Heart left ventricle (tissue), 16 donors: ENCODE data around the gene MICU1. TPM values are rescaled to one million over a fixed set of nuclear protein-coding genes. Genes with fewer than 3 reads are reported as not detected.
"Not testable (repeated sequence)": the region's sequence is repeated elsewhere in the genome, so short reads cannot be mapped to it uniquely, and the experiment has no call there.

Experiments
- ATAC-seq, 4 donors: fragments of 200-7000 bp; cut with Tn5 transposase; one replicate each; pipeline ENCODE4 v1.9.1; 2020 to 2022; ENCODE audit warnings: moderate library complexity in 4 of 4, mild to moderate bottlenecking in 3 of 4, moderate number of reproducible peaks in 1 of 4
- DNase-seq, 5 donors: peaks; one replicate each; pipeline ENCODE4 v3.0.0-alpha.2; 2020
- H3K27ac ChIP-seq, 12 donors: fragments of 200-600 bp; sonication (generic) in 4 of 12; one replicate each; pipeline versions ENCODE4 v1.5.0 to v1.8.0; 2016 to 2022; ENCODE audit warnings: mild to moderate bottlenecking in 2 of 12
- H3K27me3 ChIP-seq, 9 donors: fragments of 200-600 bp; sonication (generic) in 2 of 9; one replicate each; pipeline versions ENCODE4 v1.5.1 to v1.8.0; 2016 to 2022; ENCODE audit warnings: mild to moderate bottlenecking in 3 of 9
- H3K36me3 ChIP-seq, 9 donors: fragments of 200-600 bp; sonication (generic) in 2 of 9; one replicate each; pipeline versions ENCODE4 v1.5.0 to v1.8.0; 2018 to 2022; ENCODE audit warnings: mild to moderate bottlenecking in 2 of 9
- H3K4me1 ChIP-seq, 12 donors: fragments of 200-600 bp; sonication (generic) in 4 of 12; one replicate each; pipeline versions ENCODE4 v1.5.0 to v1.8.0; 2016 to 2022; ENCODE audit warnings: mild to moderate bottlenecking in 3 of 12
- H3K4me3 ChIP-seq, 12 donors: fragments of 200-600 bp; sonication (generic) in 4 of 12; one replicate each; pipeline versions ENCODE4 v1.5.0 to v1.8.0; 2017 to 2022; ENCODE audit warnings: mild to moderate bottlenecking in 9 of 12, moderate library complexity in 4 of 12
- H3K9me3 ChIP-seq, 12 donors: fragments of 200-600 bp; sonication (generic) in 4 of 12; one replicate each; pipeline versions ENCODE4 v1.5.0 to v1.8.0; 2016 to 2022; ENCODE audit warnings: mild to moderate bottlenecking in 1 of 12
- CTCF ChIP-seq, 12 donors: fragments of 200-600 bp; sonication (generic) in 4 of 12; IDR thresholded peaks; one replicate each; pipeline versions ENCODE4 v1.5.0 to v1.8.0; 2018 to 2022; ENCODE audit warnings: antibody characterized with exemption in 12 of 12, mild to moderate bottlenecking in 5 of 12
- POLR2A ChIP-seq, 2 donors: fragments of 450-650 bp; IDR thresholded peaks; one replicate each; pipeline ENCODE4 v1.6.1; 2017; ENCODE audit warnings: antibody characterized with exemption in 2 of 2, mild to moderate bottlenecking in 2 of 2, moderate library complexity in 2 of 2
- WGBS, 4 donors: extraction: QIAGEN DNeasy Blood & Tissue Kit in 2 of 4; methylation state at CpG; one replicate each; pipeline versions ENCODE4 v1.1.5 to v1.1.7; 2013 to 2018; 5-methylcytosine and 5-hydroxymethylcytosine counted together
- intact Hi-C, 10 donors: fragments of 100-400 bp; cut with DNase I; formaldehyde crosslinking; loops; one replicate each; pipeline versions ENCODE4 v1.11.1 to v1.14.2; 2022
- polyA plus RNA-seq, 2 donors: library from polyadenylated mRNA; stranded (reverse); fragments of 200-250 nt; gene quantifications; one replicate each; pipeline ENCODE4 v1.2.3, GENCODE V29; 2013
- total RNA-seq, 9 donors: library from RNA; depleted of rRNA in 2 of 9; stranded (reverse); fragments of >200 nt in 2 of 9; fragmentation: NEBNext Ultra II Directional in 3 of 9; extraction: Animal tissue kit (Norgen Biotek cat#: 25700) in 3 of 9; gene quantifications; one replicate each; pipeline versions ENCODE4 v1.1.0 to v1.2.4, GENCODE V29; 2016 to 2023
- donor health status: ischemic (EF 13 %, LVEDD 7.1; RV severe dilation, severe dysfunction).
- donor health status: healthy with polysubstance abuse.
- donor health status: DM: no; HTN: yes; CAD: no.
- donor health status: DM: no; HTN: no; CAD: no.
- donor health status: ischemic (EF 25% LVEDD 6.9; RV normal size, moderate dysfunction).
- donor health status: ischemic (EF 25% LVEDD 5.7; RV mildly dilated, moderate dysfunction).
- donor health status: healthy.
- donor health status: DM: yes; HTN: yes; CAD: no.
- donor health status: ischemic (EF 35%, LVEDD 5.7; RV mildly dilated, moderate dysfunction).
- donor health status: nonischemic (EF 11% LVEDD 7.7; RV severe dilation, severe dysfunction).
- donor health status: DM: yes; HTN: yes; CAD: no.
- donor health status: PGD.
- donor health status: ischemic (EF 29% LVEDD 5.4; RV normal size, mild dysfunction).
- donor health status: nonischemic (EF 23%, LVEDD 6.1; RV moderate dilation, normal function).

Gene MICU1
- total and polyA plus RNA-seq, 11 donors = 33.3 to 54.2 (median 43.1) TPM

GRCh38 chr10:72328829-72329204 is 297.1 kb downstream of the MICU1 start:
- Histone ChIP-seq H3K27me3 (no peaks in the 10 kb centered on the region), H3K9me3 (no peaks in the 10 kb centered on the region), H3K36me3 (peaks cover 0 to 5% (median 0%) of the 10 kb centered on the region in 9 donors), H3K4me3 (no peak overlapping the region), H3K27ac (peak overlapping the region in 10 of 12 donors; percentile 65 to 80 (median 72)), H3K4me1 (peaks cover 7 to 93% (median 65%) of the 10 kb centered on the region in 12 donors)
- intact Hi-C loops = loop anchor here in 7 of 10 donors (2.0 to 10.0 kb wide), 14 partner anchors 52 to 367 kb away; partner anchors contain the start of genes CHST3 (in 1 of the 7) and DDIT4 (in 1 of the 7)
- 20 to 64% (median 62%) methylated on average over 3 to 5 of the region's 5 CpGs for WGBS, 4 donors
- peak in 1 of 5 donors; percentile 53 for DNase-seq
- TF ChIP-seq POLR2A (IDR thresholded peaks at IDR 0.05) (no peak), CTCF (IDR thresholded peaks at IDR 0.05) (no peak)
- ATAC-seq = no peak

- intact Hi-C loops = loop anchor here in 7 of 10 donors (2.0 to 10.0 kb wide), 14 partner anchors 51 to 366 kb away; partner anchors contain the start of genes CHST3 (in 1 of the 7) and DDIT4 (in 1 of the 7)
Measured at GRCh38 chr10:72328045-72328828, 297.6 kb downstream of the MICU1 start.

GRCh38 chr10:72326665-72327603 is 298.9 kb downstream of the MICU1 start:
- H3K36me3 ChIP-seq, H3K27me3 ChIP-seq, H3K9me3 ChIP-seq, ATAC-seq: not testable (repeated sequence)
- intact Hi-C loops = loop anchor here in 5 of 10 donors (5.0 to 10.0 kb wide), 11 partner anchors 50 to 365 kb away; partner anchors contain the start of genes CHST3 (in 1 of the 5) and DDIT4 (in 1 of the 5)
- peak in 1 of 5 donors; percentile 18 for DNase-seq
- H3K4me1 ChIP-seq = peaks cover 7 to 93% (median 49%) of the 10 kb centered on the region in 12 donors
- 84 to 91% (median 91%) methylated on average over 32 of the region's 32 CpGs for WGBS, 4 donors
- peak overlapping the region in 5 of 12 donors; percentile 65 to 90 (median 77) for H3K27ac ChIP-seq
- peak overlapping the region in 1 of 12 donors; percentile 39 for H3K4me3 ChIP-seq

More at GRCh38 chr10:72328045-72328828, 297.6 kb downstream of the MICU1 start:
- 12 to 26% (median 18%) methylated on average over 9 to 14 of the region's 14 CpGs for WGBS, 4 donors
- H3K27me3 ChIP-seq = no peaks in the 10 kb centered on the region
- peak overlapping the region in 1 of 12 donors; percentile 7 for H3K4me3 ChIP-seq
- H3K36me3 ChIP-seq = no peaks in the 10 kb centered on the region
- peaks cover 7 to 93% (median 61%) of the 10 kb centered on the region in 12 donors for H3K4me1 ChIP-seq
- DNase-seq = peak; percentile 76 to 86 (median 79)
- peak; percentile 50 to 82 (median 70) for TF ChIP-seq CTCF (IDR thresholded peaks at IDR 0.05)
- no peak for TF ChIP-seq POLR2A (IDR thresholded peaks at IDR 0.05)
- peak overlapping the region; percentile 41 to 80 (median 71) for H3K27ac ChIP-seq
- no peaks in the 10 kb centered on the region for H3K9me3 ChIP-seq
- peak; percentile 59 to 69 (median 64) for ATAC-seq
